Activated T-helper 1 cell treated with anti-CD3 and anti-CD28 coated beads, Interleukin-2, amount 50 U/mL, for 16 hours (primary cell): ENCODE data around the gene C1QTNF6.

Experiments
- DNase-seq, 2 donors: peaks; one replicate each; pipeline ENCODE4 v3.0.0-alpha.2; 2020; ENCODE audit warnings: low read depth in 1 of 2, low spot score in 1 of 2

The C1QTNF6 gene

DNA sequence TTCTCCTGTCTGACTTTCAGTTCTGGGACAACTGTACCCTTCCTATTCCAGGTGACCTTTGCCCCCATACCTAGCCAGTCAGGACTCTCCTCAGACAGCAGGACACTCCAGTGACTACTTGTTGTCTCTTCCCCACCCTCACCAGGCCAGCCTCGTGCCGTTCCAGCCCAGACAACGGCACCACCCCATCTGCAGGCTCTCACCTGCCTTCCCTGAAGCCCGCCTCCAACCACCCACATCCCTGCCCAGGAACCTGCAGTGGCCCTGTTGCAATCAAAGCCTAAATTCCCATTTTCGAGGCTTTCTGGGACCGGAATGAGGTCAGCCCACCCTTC lies 42.0 kb downstream of the C1QTNF6 start:
- DNase-seq: no peak

DNA sequence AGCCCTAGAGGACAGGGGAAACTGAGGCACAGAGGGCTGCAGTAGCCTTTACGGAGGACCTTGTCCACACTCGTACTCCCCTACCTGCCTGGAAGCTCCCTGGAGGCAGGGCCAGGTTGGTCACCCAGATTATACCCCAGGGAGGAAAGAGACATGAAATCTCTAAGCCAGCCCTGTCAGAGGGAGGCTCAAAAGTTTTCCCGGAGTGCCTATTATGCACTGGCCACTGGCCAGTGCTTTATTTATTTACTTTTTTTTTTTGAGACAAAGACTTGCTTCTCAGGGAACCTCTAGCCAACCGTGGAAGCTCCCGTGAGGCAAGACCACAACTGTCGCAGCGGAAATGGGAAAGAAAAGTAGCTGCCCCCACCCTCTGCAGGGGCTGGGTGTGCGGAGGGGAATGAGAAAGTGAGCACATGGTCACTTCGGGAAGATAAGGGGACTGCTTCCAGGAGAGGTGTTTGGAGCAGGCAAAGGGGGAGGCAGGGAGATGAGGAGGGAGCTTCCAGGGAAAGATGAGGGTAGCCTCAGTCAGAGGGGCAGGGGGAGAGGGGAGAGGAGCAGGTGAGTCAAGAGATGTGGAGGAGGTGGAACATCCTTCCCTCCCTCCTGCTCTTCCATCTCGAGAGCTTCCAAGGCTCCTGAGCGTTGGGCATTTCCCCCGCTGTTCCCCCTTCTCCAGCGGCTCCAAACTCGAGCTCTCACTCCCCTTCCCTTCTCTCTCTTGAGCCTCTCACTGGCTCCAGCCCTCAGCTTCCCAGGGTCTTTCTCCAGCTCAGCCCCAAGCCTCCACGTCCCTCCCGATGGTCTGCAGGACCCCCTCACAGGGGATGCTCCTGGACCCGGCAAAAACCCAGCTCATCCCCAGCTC lies 42.6 kb downstream of the C1QTNF6 start:
- no peak for DNase-seq

DNA sequence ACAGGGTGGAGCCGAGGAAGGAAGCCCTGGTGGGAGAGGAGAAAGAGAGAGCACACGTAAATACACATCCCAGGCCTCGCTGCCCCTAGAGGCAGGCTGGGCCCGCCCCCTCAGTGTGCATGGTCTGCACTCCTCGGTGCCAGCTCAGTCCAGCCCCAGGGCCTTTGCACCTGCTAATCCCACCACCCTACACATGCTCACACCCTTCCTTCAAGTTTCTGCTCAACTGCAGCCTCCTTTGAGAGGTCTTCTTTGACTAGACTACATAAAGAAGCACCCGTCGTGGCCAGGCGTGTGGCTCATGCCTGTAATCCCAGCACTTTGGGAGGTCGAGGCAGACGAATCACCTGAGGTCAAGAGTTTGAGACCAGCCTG lies 43.9 kb downstream of the C1QTNF6 start:
- no peak for DNase-seq

DNA sequence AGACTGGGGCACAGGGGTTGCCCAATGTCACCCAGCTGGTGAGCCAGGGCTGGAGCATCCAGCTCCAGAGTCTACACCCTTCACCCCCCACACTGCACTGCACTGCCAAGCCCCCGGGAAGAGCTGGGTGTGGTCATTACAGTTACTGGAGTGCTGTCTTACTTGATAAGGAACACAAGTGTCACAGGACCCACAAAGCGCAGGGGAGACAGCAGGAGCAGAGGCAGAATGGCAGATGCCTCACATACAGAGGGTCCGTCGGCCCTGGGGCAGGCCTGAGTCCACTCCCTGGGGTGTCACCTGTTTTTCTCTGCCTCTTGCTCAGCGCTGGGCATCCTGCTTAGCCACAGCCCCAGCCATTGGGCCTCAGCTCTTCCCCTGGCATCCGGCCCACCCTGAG lies 46.1 kb downstream of the C1QTNF6 start:
- DNase-seq: no peak

DNA sequence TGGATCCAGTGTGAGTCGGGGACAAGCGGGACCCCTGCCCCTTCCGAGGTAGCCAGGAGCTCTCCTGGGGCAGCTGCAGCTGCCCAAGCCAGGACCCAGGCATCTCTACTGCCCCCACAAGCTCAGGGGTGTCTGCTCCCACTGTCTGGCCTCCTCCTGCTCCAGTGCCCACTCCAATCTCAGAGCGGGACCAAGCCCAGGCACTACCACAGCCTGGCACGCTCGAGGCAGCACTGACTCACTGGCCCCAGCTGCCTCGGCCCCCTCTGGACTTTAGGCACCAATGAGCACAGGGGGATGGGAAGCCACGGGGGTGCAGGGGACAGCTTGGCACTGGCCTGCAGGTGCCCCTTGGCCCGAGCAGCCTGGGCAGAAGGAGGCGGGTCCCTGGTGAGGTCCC lies 46.6 kb downstream of the C1QTNF6 start:
- DNase-seq: no peak

DNA sequence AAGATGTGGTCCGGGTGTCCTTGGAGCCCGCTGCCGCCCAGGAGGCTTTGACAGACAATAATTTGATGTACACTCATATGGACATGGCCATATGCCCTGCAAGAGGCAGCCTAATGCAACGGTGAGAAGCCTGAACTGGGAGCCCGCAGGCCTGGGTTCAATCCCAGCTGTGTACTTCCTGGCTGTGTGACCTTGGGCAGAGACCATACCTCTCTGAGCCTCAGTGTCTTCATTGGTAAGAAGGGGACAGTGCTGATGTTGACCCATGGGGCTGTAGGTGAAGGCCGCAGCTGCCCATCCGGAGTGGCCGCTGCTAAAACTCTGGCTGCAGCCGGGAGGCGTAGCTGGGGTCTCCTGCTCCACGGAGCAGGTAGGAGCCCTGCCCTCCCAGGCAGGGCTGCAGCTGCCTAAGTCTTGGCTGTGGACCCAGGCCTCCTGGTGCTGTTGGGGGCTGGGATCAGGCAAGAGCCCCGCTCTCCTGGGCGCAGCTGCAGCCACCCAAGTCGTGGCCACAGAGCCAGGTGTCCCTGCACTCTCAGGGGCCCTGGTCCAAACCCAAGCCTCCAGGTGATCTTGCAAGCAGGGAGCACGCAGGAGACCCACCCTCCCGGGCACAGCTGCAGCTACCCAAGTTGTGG lies 47.2 kb downstream of the C1QTNF6 start:
- no peak for DNase-seq

DNA sequence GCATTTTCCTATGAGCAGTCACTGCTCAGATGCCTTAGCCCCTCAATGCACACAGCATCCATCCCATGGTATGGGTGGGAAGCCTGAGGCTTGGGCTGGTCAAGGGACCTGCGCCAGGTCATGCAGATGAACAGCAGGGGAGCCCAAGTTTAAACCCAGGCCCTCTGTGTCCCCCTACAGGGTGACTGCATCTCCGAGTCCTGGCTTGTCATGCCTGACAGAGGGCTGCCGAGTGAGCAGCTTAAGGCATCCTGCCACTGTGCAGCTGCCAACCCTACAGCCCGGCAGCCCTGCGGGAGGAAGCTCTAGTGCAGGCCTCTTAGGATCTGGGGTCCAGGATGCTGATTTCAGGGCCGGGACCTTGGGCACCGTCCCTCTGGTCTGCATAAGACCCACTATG lies 48.3 kb downstream of the C1QTNF6 start:
- DNase-seq: no peak

DNA sequence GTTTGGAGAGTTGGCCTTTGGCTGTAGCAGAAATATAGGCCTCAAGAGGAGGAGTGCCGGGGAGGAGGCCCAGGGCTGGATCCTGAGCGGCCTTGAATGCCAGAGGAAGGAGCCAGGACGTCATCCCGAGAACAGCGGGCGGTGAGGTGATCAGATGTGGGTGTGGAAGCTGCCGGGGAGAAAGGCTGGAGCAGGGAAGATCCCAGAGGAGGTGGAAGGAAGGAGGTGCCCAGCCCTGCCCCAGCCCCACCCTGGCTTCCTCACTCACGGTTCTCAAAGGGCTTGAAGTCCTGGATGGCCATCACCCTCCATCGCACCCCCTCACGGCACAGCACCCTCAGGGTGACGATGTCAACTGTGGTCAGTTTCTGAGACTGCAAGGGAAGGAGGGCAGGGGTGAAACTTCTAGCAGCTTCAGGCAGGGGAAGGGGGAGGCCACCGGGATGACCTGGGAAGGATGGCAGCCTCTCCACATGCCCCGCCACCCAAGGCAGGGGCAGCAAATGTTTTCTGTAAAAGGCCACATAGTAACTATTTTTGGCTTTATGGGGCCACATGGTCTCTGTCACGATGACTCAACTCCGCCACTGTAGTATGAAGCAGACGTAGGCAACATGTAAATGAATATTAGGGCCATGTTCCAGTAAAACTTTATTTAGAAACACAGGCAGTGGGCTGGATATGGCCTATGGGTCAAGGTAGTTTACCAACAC lies 49.0 kb downstream of the C1QTNF6 start:
- DNase-seq: no peak

DNA sequence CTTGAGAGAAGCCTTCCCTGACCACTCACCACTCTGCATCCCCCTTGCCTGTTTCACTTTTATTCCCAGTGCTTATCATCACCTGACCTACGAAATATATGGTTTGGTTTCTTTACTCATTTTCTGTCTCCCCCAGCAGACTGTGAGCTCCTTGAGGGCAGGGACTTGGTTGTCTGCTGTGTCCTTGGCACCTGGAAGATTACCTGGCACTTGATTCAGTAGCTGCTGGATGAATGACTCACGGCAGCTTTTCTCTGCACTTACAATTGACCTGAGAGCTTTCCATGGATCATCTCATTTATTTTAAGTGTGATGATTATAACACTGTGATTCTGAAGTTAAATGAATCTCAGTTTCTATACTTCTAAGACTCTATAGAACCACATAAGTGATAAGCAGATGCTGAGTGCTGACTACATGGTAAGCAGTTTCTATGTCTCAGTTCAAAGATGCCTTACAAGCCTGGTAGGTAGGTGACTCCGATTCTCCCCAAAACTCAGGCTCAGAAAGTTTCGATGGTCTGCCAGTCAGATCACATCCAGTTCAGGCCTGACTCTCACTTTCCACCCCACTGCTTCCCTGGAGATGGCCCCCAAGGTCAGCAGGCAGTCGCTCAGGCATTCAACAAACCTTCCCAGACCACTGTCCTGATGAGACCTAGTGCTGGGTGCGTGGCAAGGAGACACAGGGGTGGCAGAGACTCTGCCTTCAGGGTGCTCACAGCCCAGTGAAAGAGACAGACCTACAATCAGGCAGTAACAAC lies 50.0 kb downstream of the C1QTNF6 start:
- no peak for DNase-seq

DNA sequence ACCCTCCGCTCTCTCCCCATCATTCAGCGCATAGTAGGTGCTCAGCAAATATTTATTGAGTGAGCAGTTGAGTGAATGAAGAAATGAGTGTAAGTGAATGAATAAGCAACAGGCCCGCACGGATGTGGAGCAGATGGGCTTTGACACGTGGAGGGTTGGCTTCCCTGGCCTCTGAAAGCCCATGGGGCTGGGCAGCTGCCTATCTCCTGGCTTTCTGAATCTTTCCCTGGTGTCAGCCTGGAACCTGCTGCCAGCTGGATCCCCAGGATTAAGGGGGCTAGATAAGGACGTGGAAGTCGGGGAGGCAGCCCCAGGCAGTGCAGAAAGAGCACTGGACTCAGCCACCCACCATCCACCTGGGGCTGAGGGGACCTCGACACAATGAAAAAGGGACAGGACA lies 50.9 kb downstream of the C1QTNF6 start:
- DNase-seq: no peak

DNA sequence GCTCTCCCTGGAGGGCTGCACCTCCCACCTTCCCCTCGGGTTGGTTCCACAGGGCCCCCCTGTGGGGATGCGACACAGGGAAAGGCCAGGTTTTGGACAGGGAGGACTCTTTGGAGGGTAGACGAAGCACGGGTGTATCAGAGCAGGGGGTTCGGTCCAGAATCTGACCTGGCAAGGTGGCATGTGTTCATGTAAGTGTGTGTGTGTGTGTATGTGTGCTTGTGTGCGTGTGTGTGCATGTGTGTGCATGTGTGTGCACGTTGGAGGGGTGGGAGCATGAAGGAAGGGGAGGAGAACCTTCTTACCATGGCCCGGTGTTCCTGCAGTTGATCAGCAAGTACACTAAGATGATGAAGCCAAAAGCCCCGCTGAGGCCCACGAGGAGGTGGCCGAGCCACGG lies 53.0 kb downstream of the C1QTNF6 start:
- DNase-seq: no peak

DNA sequence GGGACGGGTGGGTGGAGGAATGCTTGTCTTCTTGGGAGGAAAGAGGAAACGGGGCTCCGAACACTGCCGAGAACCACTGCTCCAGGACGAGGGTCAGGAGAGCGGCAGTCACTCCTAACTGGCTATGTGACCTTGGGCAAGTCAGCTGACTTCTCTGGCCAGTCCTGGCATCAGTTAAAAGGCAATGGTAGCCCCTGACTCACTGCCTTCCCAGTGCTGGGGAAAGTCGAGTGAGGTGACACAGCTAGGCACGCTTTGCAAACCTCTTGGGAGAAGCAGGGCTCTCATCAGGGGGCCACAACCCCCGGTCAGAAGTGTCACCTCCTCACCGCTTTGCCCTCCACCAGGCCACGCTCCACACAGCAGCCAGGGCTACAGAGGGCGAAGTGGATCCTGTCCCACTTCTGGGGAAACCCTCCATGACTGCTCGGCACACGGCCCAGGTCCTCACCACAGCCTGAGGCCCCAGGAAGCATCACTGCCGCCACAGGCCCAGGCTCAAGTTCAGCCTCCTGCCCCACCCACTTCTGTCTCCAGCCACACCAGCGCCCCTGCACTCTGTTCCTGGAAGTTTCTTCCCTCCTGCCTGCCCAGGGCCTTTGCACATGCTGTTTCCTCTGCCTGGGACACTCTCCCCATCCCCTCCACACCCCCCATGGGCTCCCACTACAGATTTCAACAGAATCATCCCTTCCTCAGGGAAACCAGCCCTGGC lies 54.6 kb downstream of the C1QTNF6 start:
- no peak for DNase-seq

DNA sequence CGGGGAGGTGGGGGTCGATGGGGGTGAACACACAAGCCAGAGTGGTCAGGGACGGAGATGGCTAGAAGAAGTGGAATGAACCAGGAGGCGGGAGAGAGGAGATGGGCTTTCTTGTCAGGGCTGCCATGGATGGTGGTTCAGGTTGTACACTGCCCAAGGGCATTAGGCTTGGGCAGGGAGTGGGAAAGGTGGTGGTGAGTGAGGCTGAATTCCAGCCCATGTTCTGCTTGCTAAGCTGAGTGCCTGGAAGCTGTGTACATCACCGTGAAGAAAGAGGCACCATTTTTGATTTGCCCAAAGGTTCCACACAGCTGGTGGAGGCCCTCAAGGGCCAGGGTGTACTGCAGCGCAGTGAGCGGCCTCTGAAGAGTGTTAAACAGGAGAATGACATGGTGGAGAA lies 55.3 kb downstream of the C1QTNF6 start:
- DNase-seq: no peak
